GM20000 (cell line): ENCODE results near the gene CPAMD8.

Source experiments
- DNase-seq: peaks from one replicate; pipeline ENCODE4 v3.0.0; 2012; ENCODE audit warnings: low spot score
- CTCF ChIP-seq: IDR thresholded peaks from 2 replicates; pipeline ENCODE4 v1.5.1; 2012; ENCODE audit warnings: mild to moderate bottlenecking, control low read depth; ENCODE audit errors: extremely low read depth, missing control alignments

Gene CPAMD8

GRCh38 chr19:16934489-16934888 is 92.1 kb downstream of the CPAMD8 start:
- no peak for TF ChIP-seq CTCF
- no peak for DNase-seq

GRCh38 chr19:16931306-16931705 is 95.3 kb downstream of the CPAMD8 start:
- TF ChIP-seq CTCF = no peak
- DNase-seq = no peak

- DNase-seq = no peak
- no peak for TF ChIP-seq CTCF
Observed at GRCh38 chr19:16930753-16931152, 95.9 kb downstream of the CPAMD8 start.

- no peak for DNase-seq
- TF ChIP-seq CTCF = no peak
Observed at GRCh38 chr19:16928916-16929315, 97.7 kb downstream of the CPAMD8 start.

- DNase-seq = no peak
- TF ChIP-seq CTCF = no peak
Observed at GRCh38 chr19:16928351-16928750, 98.3 kb downstream of the CPAMD8 start.

- TF ChIP-seq CTCF = no peak
- no peak for DNase-seq
Observed at GRCh38 chr19:16927883-16928282, 98.7 kb downstream of the CPAMD8 start.

GRCh38 chr19:16922949-16923348 is 103.7 kb downstream of the CPAMD8 start:
- no peak for TF ChIP-seq CTCF

More at GRCh38 chr19:16922949-16923348, 103.7 kb downstream of the CPAMD8 start:
- DNase-seq = no peak
